GM21723 (cell line): ENCODE measurements around the gene SERINC1.

ENCODE experiments used
- ATAC-seq: cut with Tn5 transposase; IDR thresholded peaks from one replicate; pipeline ENCODE4 v1.9.1; 2021; ENCODE audit warnings: mild to moderate bottlenecking, moderate library complexity; ENCODE audit not compliant: unreplicated experiment

The SERINC1 gene

DNA sequence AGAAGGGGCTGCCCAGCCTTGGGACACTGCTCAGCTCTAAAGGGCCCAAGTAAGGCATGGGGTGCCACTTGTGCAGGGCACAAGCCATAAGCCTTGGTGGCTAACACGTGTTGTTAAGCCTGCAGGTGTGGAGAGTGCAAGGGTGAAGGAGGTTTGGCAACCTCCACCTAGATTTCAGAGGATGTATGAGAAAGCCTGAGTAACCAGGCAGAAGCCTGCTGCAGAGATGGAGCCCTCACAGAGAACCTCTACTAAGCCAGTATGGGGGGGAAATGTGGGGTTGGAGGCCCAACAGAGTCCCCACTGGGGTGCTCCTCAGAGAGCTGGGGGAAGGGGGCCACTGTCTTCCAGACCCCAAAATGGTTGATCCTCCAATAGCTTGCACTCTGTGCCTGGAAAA is 32.6 kb downstream of the SERINC1 start:
- no peak for ATAC-seq

DNA sequence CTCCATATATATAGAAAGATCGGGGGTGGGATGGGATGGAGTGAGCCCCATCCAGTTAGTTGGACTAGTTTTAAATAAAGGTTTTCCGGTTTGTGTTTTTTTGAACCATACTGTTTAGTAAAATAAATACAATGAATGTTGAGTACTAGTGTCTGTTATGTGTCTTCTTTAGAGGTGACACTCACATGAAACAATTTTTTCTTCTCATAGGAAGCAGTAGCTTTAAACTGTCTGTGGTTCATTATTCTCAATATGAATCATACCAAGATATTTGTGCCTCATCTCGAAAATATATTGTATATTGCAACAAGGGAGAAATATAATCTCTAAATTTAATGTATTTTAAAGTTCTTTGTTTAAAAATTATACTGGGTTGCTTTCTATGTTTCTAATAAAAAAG is 38.8 kb downstream of the SERINC1 start:
- peak; percentile 79 for ATAC-seq

- ATAC-seq, result no peak
Measured at GRCh38 chr6:122431780-122432179, 39.8 kb downstream of the SERINC1 start.

DNA sequence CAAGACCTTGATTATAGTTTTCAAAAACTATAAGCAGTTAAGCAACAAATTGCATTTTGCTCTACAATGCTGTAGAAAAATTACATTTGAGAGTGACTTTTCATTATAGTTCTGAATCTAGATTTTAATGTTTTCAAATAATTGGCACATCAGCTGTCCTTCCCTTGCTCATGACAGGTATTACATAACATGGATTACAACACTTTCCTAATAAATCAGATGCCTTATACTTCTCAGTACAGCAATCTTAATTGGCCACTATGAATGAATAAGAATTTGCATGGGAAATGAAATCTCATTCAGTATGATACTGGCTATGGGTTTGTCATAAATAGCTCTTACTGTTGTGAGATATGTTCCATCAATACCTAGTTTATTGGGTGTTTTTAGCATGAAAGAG is 42.3 kb downstream of the SERINC1 start:
- ATAC-seq, result no peak

GRCh38 chr6:122428781-122429180 is 42.8 kb downstream of the SERINC1 start:
- no peak for ATAC-seq

GRCh38 chr6:122426597-122426996 is 45.0 kb downstream of the SERINC1 start:
- ATAC-seq, result no peak

- ATAC-seq, result no peak
Measured at GRCh38 chr6:122423734-122424133, 47.9 kb downstream of the SERINC1 start.

DNA sequence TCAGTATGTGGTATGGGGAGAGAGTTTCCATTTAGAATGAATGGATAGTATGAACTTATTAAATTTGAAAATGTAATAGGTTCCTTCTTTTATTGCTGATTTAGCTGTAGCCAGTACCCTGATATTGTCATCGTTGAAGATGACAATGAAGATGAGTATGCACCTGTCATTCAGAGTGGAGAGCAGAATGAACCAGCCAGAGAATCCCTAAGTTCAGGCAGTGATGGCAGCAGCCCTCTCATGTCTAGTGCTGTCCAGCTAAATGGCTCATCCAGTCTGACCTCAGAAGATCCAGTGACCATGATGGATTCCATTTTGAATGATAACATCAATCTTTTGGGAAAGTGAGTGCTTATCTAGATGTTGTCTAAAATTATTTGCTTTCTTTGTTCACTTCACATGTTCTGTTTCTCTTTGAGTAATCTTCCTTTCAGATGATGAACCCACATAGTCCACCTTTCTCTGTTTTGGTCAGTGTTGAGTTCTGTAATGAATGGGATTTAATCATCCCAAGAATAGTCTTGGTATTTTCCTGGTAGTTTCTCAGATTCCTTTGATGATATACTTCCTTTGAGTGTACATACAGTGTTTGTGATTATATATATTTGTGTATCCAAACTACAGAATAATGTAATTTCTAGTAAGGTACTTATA is 48.9 kb downstream of the SERINC1 start:
- ATAC-seq, result peak; percentile 91

- ATAC-seq, result no peak
Measured at GRCh38 chr6:122422003-122422402, 49.6 kb downstream of the SERINC1 start.

DNA sequence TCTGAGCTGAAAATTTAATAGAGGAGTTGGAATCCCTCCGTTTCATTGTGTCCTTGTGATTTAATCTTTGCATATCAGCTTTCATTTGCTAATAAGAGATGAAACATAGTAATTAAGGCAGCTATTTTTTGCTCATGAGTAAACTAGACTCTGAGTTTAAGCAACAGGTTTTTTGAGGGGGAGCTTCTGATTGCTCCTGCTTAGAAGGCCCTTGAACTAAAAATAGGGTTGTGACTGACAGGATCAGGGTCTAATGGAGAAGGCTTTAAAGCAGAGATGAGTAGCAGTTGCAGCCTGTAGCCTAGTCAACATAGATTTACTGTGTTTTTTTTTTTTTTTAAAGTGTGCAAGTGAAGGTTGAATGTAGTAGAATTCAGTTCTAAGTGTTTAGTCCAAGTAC is 54.8 kb downstream of the SERINC1 start:
- no peak for ATAC-seq

DNA sequence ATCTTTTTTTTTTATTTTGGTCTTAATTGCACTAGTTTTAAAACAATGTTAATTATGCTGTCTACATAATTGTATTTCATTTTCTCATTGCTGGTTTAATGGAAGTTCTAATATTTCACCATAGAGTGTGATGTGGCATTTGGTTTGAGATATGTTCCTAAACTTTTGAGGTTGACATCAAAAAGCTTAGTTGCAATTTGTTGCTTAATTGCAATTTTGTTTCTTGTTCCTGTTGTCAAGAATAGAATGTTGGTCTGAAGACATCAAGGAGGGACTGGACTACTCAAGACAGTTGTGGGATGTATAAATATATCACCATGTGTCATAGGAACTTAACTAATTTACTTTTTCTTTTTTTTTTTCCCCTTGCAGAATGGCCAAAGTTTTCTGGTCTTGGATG is 59.6 kb downstream of the SERINC1 start:
- ATAC-seq, result no peak

DNA sequence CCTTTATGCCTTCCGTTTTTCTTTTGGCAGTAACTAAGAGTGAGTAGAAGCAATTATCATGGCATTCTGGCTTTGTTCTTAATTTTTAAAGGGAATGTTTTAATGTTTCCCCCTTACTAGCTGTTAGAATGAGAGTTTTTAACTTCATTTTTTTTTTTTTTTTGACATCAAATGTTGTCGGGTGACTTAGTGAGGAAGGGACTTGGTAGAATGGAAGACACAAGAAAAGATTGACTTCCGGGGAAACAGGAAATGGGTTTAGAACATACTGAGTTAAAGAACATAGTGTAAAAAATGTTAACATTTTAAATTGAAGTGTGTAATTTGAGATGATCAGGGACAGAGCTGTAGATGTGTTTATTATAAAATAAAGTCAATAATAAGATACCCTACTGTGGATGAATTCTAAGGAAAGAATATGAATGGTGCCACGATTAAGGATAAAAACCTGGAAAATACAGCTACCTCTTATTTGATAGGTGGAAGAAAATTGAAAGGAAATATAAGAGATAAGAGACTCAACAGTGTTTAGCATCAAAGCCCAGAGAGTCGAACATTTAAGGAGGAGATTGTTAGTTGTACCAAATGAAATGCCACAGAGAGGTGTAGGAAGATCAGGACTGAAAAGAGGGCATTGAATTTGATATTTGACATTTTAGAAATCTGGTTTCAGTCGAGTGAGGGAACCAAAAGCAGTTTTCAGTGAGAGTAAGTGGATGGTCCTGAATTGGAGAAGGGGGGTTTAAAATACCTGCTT is 62.7 kb downstream of the SERINC1 start:
- ATAC-seq, result no peak

DNA sequence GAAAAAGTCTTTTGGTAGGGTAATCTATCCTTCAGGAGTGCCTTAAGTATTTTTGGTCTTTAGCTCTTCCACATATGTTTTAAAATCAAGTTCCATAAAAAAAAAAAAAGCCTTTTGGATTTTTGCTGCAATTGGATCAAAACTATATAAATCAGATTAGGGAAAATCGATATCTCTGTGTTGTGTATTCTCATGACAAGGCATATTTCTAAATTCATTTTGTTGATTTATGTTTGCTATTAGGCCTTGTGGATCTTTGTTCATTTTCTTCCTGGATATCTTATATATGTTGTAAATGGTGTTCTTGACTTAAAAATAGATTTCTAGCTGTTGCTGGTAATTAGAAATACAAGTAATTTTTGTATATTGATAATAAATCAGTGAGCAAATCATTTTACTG is 63.4 kb downstream of the SERINC1 start:
- no peak for ATAC-seq

DNA sequence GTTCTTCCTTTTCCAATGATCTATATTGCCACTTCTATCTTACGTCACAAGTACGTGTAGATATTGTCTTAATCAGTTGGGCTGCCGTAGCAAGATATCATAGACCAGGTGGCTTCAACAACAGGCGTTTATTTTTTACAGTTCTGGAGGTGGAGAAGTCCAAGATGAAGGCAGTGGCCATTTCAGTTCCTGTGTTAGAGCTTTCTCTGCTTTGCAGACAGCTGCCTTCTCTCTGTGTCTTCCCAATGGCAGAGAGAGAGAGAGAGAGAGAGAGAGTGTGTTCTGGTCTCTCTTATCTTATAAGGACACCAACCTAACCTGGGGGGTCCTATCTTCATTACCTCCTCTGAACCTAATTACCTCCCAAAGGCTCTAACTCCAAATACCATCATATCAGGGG is 63.9 kb downstream of the SERINC1 start:
- ATAC-seq, result no peak

DNA sequence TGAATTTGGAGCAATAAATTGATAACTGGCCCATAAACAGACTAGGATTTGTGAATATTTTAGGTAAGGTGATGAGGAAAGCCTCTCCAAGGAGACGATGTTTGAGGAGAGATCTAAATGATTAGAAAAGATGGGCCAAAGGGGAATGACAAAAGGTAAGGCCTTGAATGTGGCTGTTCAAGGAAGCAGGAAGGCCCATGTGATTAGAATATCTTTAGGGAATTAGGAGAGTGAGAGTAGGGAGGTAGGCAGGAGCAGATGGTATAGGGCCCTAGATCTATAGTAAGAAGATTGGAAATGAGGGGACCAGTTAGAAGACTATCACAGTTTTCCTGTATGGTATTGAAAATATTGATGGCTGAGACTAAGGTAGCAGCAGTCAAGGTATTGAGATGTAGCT is 65.4 kb downstream of the SERINC1 start:
- no peak for ATAC-seq

GRCh38 chr6:122405417-122405816 is 66.2 kb downstream of the SERINC1 start:
- ATAC-seq, result no peak

GRCh38 chr6:122404444-122404843 is 67.2 kb downstream of the SERINC1 start:
- ATAC-seq, result no peak

DNA sequence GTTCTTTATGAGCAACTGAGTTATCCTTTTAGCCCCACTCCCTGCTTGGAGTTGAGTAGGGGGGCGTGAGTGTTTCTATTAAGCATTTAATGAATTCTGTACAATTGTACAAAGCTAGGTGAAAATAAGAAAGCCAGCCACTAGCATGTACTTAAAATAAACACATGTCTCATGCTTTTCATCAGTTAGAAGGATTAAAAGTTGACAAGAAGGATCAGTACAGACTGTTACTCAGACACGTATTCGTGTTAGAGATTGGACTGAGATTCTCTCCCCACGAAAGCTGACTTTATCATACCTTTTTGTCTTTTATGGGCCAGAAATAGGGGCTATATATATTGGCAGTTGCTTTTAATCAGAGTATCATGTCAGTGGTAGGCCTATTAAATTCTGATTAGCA is 70.5 kb downstream of the SERINC1 start:
- no peak for ATAC-seq

GRCh38 chr6:122400462-122401089 is 71.0 kb downstream of the SERINC1 start:
- no peak for ATAC-seq

GRCh38 chr6:122400121-122400450 is 71.5 kb downstream of the SERINC1 start:
- peak; percentile 26 for ATAC-seq

- peak; percentile 97 for ATAC-seq
Measured at GRCh38 chr6:122399348-122400120, 72.1 kb downstream of the SERINC1 start, which contains the start of gene HSF2. Gene HSF2, plus strand, starts transcription at chr6:122399652. Its CDS starts 86 bp downstream, at chr6:122399738.

- ATAC-seq, result no peak
Measured at GRCh38 chr6:122399055-122399347, 72.6 kb downstream of the SERINC1 start.
